Frontal cortex (tissue), 4 donors: ENCODE data around the gene ADGRL3. TPM values are rescaled to one million over a fixed set of nuclear protein-coding genes. Genes with fewer than 3 reads are reported as not detected.
A peak's percentile ranks its signal among the peaks of the same experiment; 100 is the strongest.
"Not testable (repeated sequence)": the region's sequence is repeated elsewhere in the genome, so short reads cannot be mapped to it uniquely, and the experiment has no call there.

Experiments used
- DNase-seq, 2 donors: peaks; one replicate each; pipeline ENCODE4 v3.0.0; 2012; ENCODE audit warnings: low spot score in 2 of 2
- FAIRE-seq: peaks from 2 replicates; lab custom pipeline; 2012; peaks lifted over from hg19 to GRCh38; lab: Jason Lieb, UNC
- total RNA-seq: library from RNA; depleted of rRNA; stranded (reverse); fragments of >200 nt; gene quantifications from one replicate; pipeline ENCODE4 v1.2.3, GENCODE V29; 2014
- donor health status: control.
- donor health status: control.
- donor health status: control.

ADGRL3 gene
- total RNA-seq, 1 donor from 2014 or later = 302 TPM

GRCh38 chr4:61583696-61584095 is 383.6 kb downstream of the ADGRL3 start:
- no peak for FAIRE-seq

GRCh38 chr4:61588621-61589402 is 388.7 kb downstream of the ADGRL3 start:
- FAIRE-seq (no peak), DNase-seq (no peak)

More at GRCh38 chr4:61583696-61584095, 383.6 kb downstream of the ADGRL3 start:
- DNase-seq = no peak

DNA sequence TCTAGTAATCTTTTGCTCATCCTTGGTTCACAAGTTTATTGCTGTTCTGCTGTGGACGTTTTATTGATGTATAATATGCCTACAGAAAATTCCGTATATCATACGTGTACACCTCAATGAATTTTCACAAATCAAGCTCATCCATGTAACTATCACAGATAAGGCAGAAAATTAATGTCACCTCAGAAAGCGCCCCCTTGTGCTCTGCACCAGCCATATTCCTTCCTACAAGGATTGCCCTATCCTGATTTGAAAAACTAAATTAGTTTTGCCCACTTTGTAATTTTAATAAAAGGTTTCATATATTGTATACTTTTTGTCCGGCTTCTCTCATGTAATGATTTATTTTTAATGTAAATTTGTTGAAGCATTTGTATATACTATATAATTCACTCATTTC is 390.8 kb downstream of the ADGRL3 start:
- FAIRE-seq (no peak), DNase-seq (no peak)

- no peak for FAIRE-seq
These were observed 396.6 kb downstream of the ADGRL3 start for GRCh38 chr4:61596606-61597340.

GRCh38 chr4:61603086-61603485 is 403.0 kb downstream of the ADGRL3 start:
- no peak for DNase-seq
- FAIRE-seq = no peak

More at GRCh38 chr4:61596606-61597340, 396.6 kb downstream of the ADGRL3 start:
- no peak for DNase-seq

GRCh38 chr4:61604054-61604453 is 403.9 kb downstream of the ADGRL3 start:
- FAIRE-seq = no peak
- DNase-seq = no peak

DNA sequence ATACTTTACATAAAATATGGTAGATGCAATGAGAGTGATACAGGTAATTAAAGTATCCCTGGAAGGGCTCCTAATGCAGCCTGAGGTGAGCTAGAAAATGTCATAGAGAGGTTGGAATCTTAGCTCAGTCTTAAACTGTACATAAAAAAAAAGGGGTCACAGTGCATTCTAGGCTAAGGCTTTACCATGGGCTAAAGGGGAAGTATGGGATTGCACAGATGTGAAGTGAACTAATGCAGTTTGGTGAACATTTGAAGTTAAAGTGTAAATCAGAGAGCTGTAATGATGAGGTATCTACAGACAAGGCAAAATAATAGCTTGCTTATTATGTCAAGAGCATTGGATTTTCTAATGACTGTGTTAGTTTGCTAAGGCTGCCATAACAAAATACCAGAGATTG is 405.9 kb downstream of the ADGRL3 start:
- no peak for FAIRE-seq
- DNase-seq = no peak

- FAIRE-seq (no peak), DNase-seq (no peak)
These were observed 414.1 kb downstream of the ADGRL3 start for GRCh38 chr4:61614231-61614630.

- DNase-seq (no peak), FAIRE-seq (no peak)
These were observed 419.4 kb downstream of the ADGRL3 start for GRCh38 chr4:61619528-61619927.

DNA sequence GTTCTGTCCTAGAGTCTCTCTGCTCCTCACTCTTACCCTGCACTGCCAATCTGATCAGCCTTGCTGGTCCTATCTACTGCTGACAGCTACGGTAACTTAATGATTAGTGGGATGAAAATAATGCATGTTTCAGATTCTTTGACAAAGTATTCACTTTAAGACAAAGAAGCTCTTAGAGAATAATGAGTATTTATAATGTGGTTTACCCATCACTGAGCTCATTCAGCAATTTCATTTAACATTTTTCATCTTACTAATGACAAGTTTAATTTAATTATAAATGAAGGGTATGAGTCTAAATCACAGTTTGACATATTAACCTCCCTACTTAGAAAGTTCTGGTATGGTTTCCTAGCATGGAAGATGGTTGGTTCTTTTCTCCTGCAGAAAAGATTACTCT is 428.2 kb downstream of the ADGRL3 start:
- FAIRE-seq (no peak), DNase-seq (no peak)

- FAIRE-seq (no peak), DNase-seq (no peak)
These were observed 428.6 kb downstream of the ADGRL3 start for GRCh38 chr4:61628727-61629126.

- DNase-seq = no peak
- FAIRE-seq = no peak
These were observed 430.4 kb downstream of the ADGRL3 start for GRCh38 chr4:61630548-61630947.

DNA sequence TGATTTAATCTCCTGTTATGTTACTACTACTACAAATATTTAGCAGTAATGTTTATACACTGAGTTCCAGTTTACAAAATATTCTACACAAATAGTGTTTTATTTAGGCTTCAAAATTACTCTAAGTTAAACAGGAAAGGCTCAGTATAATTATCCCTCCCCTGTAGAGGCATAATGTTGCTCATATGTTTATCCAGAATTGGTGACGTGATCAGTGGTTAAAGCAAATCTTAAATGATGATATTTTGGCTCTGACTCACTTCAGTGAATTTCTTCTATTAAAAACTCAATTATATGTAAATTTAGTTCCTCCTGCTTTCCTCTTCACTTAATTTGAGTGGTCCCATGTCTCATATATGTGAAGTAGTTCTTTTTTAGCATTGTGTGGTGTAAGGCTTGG is 438.5 kb downstream of the ADGRL3 start:
- no peak for FAIRE-seq
- DNase-seq = no peak

DNA sequence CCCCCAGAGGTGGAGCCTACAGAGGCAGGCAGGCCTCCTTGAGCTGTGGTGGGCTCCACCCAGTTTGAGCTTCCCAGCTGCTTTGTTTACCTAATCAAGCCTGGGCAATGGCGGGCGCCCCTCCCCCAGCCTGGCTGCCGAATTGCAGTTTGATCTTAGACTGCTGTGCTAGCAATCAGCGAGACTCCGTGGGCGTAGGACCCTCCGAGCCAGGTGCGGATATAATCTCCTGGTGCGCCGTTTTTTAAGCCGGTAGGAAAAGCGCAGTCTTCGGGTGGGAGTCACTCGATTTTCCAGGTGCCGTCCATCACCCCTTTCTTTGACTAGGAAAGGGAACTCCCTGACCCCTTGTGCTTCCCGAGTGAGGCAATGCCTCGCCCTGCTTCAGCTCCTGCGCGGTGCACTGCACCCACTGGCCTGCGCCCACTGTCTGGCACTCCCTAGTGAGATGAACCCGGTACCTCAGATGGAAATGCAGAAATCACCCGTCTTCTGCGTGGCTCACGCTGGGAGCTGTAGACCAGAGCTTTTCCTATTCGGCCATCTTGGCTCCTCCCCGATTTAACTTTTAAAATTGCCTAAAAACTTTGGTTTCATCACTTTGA is 446.7 kb downstream of the ADGRL3 start:
- not testable (repeated sequence) for DNase-seq, FAIRE-seq

- peak; percentile 75 for FAIRE-seq
These were observed 448.1 kb downstream of the ADGRL3 start for GRCh38 chr4:61648264-61648663.

GRCh38 chr4:61657016-61657415 is 456.9 kb downstream of the ADGRL3 start:
- DNase-seq (no peak), FAIRE-seq (no peak)

More at GRCh38 chr4:61648264-61648663, 448.1 kb downstream of the ADGRL3 start:
- DNase-seq = no peak

- DNase-seq (no peak), FAIRE-seq (no peak)
These were observed 461.8 kb downstream of the ADGRL3 start for GRCh38 chr4:61661960-61662359.

GRCh38 chr4:61662362-61662761 is 462.2 kb downstream of the ADGRL3 start:
- FAIRE-seq = no peak
- DNase-seq = no peak

DNA sequence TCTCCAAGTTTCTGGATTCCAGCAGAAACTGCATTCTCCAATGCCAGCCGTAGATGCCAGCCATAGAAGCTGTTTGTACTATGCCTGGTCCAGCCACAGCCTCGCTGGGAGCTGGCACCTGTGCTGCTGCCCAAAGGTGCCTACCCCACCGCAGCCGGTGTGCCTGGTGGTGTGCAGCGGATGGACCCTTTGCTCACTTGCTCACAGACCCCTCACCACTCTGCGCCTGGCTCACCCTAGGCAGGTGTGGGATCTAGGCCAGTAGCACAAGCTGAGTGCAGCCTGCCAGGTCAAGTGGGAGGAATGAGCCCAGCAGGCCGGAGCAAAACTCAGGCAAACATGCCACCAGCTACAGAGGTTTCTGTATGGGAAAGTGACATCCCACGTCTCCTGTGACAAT is 463.2 kb downstream of the ADGRL3 start:
- DNase-seq (no peak), FAIRE-seq (no peak)

- DNase-seq = no peak
- FAIRE-seq = no peak
These were observed 465.5 kb downstream of the ADGRL3 start for GRCh38 chr4:61665649-61666048.

DNA sequence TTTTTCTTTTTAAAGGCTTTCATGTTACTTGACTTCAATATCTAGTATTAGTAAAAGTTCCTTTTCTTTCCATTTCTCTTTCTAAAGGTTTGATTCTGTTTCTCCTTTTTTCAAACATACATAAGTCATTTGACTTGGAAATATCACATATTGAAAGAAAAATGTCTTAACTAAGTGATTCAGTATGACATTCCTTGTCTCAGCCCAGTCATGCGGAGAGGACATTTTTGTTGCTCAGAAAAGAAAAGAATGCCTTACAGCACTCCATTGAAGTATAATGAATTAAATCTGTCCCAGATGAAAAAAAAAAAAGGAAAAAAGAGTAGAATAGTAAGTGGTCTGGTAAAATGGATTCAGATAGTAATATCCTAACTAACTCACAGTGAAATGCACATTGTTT is 466.1 kb downstream of the ADGRL3 start:
- FAIRE-seq (peak; percentile 23), DNase-seq (no peak)
